ENCODE results near the gene ARL4A.

GRCh38 chr7:12689451-12689850, 2.0 kb downstream of the ARL4A start:
- TF ChIP-seq CTCF (IDR thresholded peaks at IDR 0.05) (no peak), POLR2A (IDR thresholded peaks at IDR 0.05) (no peak)
